Stimulated activated CD4-positive, alpha-beta T cell treated with anti-CD3 and anti-CD28 coated beads, Interleukin-12 subunit alpha, Interleukin-12 subunit beta, amount 100 ng/mL, for 4 hours (primary cell): ENCODE measurements around the gene CBLN2.
A peak's percentile ranks its signal among the peaks of the same experiment; 100 is the strongest.

ENCODE experiments used
- DNase-seq: peaks from one replicate; pipeline ENCODE4 v3.0.0-alpha.2; 2020

Gene CBLN2

GRCh38 chr18:72544092-72544886 lies at the start of gene CBLN2:
Gene CBLN2 (minus strand): TSS chr18:72544342. CDS start chr18:72542160, 2,182 bp downstream.
- DNase-seq: peak; percentile 14

- DNase-seq: no peak
These were observed 44.2 kb upstream of the CBLN2 start for GRCh38 chr18:72588360-72588759.

- no peak for DNase-seq
These were observed 40.6 kb upstream of the CBLN2 start for GRCh38 chr18:72584787-72585186.

GRCh38 chr18:72581976-72582375 lies 37.8 kb upstream of the CBLN2 start:
- no peak for DNase-seq

- no peak for DNase-seq
These were observed 28.8 kb upstream of the CBLN2 start for GRCh38 chr18:72572896-72573295.

GRCh38 chr18:72566290-72566689 lies 22.1 kb upstream of the CBLN2 start:
- no peak for DNase-seq

GRCh38 chr18:72555968-72556367 lies 11.8 kb upstream of the CBLN2 start:
- DNase-seq: no peak

GRCh38 chr18:72555101-72555500 lies 11.0 kb upstream of the CBLN2 start:
- no peak for DNase-seq

- DNase-seq: no peak
These were observed 636 bp downstream of the CBLN2 start for GRCh38 chr18:72543357-72544055.

- no peak for DNase-seq
These were observed 1.2 kb downstream of the CBLN2 start for GRCh38 chr18:72542984-72543356.

GRCh38 chr18:72542342-72542741 lies 1.8 kb downstream of the CBLN2 start:
- no peak for DNase-seq

- no peak for DNase-seq
These were observed 2.2 kb downstream of the CBLN2 start for GRCh38 chr18:72541871-72542332.

- DNase-seq: no peak
These were observed 4.2 kb downstream of the CBLN2 start for GRCh38 chr18:72539901-72540300.

GRCh38 chr18:72530622-72531021 lies 13.5 kb downstream of the CBLN2 start:
- no peak for DNase-seq

GRCh38 chr18:72504866-72505265 lies 39.3 kb downstream of the CBLN2 start:
- no peak for DNase-seq

GRCh38 chr18:72502671-72503431 lies 41.3 kb downstream of the CBLN2 start:
- no peak for DNase-seq

GRCh38 chr18:72492497-72492896 lies 51.6 kb downstream of the CBLN2 start:
- DNase-seq: no peak
